Pancreas (tissue), 10 donors: ENCODE measurements around the gene CNTROB. TPM values are rescaled to one million over a fixed set of nuclear protein-coding genes. Genes with fewer than 3 reads are reported as not detected.
A peak's percentile ranks its signal among the peaks of the same experiment; 100 is the strongest.

ENCODE experiments used
- ATAC-seq, 4 donors: fragments of 200-7000 bp; cut with Tn5 transposase; one replicate each; pipeline versions ENCODE4 v1.8.0 to v1.9.1; 2020; ENCODE audit warnings: mild to moderate bottlenecking in 4 of 4, moderate library complexity in 4 of 4
- DNase-seq, 6 donors: peaks; one replicate each; pipeline ENCODE4 v3.0.0-alpha.2; 2020
- FAIRE-seq: peaks from 2 replicates; lab custom pipeline; 2012; peaks lifted over from hg19 to GRCh38; lab: Jason Lieb, UNC
- H3K27ac ChIP-seq, 4 donors: fragments of 200-600 bp; sonication (generic); 1 replicate in 3 of 4; 2 replicates in 1 of 4; pipeline versions ENCODE4 v1.5.0 to v1.8.0; 2020
- H3K27me3 ChIP-seq, 4 donors: fragments of 200-600 bp; one replicate each; pipeline ENCODE4 v1.8.0; 2021
- H3K36me3 ChIP-seq, 3 donors: fragments of 200-600 bp; sonication (generic) in 1 of 3; one replicate each; pipeline versions ENCODE4 v1.5.0 to v1.8.0; 2020 to 2021
- H3K4me1 ChIP-seq, 3 donors: fragments of 200-600 bp; one replicate each; pipeline ENCODE4 v1.8.0; 2021
- H3K4me3 ChIP-seq, 4 donors: fragments of 200-600 bp; sonication (generic) in 2 of 4; one replicate each; pipeline versions ENCODE4 v1.5.0 to v1.8.0; 2020 to 2021
- H3K9me3 ChIP-seq, 4 donors: fragments of 200-600 bp; one replicate each; pipeline ENCODE4 v1.8.0; 2021
- WGBS, 2 donors: extraction: QIAGEN DNeasy Blood & Tissue Kit; methylation state at CpG; one replicate each; pipeline ENCODE4 v1.1.7; 2013; 5-methylcytosine and 5-hydroxymethylcytosine counted together
- intact Hi-C, 3 donors: fragments of 100-400 bp; cut with DNase I; formaldehyde crosslinking; loops; one replicate each; pipeline versions ENCODE4 v1.11.1 to v1.14.2; 2022
- polyA plus RNA-seq, 2 donors: library from polyadenylated mRNA; stranded (reverse); fragments of 200-250 nt; gene quantifications; one replicate each; pipeline ENCODE4 v1.2.3, GENCODE V29; 2013
- total RNA-seq, 6 donors: library from RNA; stranded (reverse); fragmentation: NEBNext Ultra II Directional in 4 of 6; extraction: Animal tissue kit (Norgen Biotek cat#: 25700) in 4 of 6; gene quantifications; one replicate each; pipeline versions ENCODE4 v1.2.1 to v1.2.4, GENCODE V29; 2021 to 2023
- TF ChIP-seq, protein P1 (sequence below), 4 donors: fragments of 200-600 bp; sonication (generic) in 3 of 4; IDR thresholded peaks; one replicate each; pipeline versions ENCODE4 v1.5.0 to v1.8.0; 2021; ENCODE audit warnings: antibody characterized with exemption in 4 of 4
- donor health status: healthy with polysubstance abuse.
- donor health status: DM: no; HTN: no; CAD: no; lungs with moderate emphysema.
- donor health status: DM: no; HTN: no; CAD: no.
- donor health status: control.
- donor health status: control.
- donor health status: Bipolar disorder and iron deficiency.
- donor health status: DM: yes; HTN: yes; CAD: no.
- donor health status: DM: no; HTN: no; CAD: no.
- donor health status: DM: no; HTN: no; CAD: no.
- donor health status: DM: yes; HTN: yes; CAD: no.

Gene CNTROB
- total and polyA plus RNA-seq, 8 donors = 5.8 to 46.1 (median 9.9) TPM

DNA sequence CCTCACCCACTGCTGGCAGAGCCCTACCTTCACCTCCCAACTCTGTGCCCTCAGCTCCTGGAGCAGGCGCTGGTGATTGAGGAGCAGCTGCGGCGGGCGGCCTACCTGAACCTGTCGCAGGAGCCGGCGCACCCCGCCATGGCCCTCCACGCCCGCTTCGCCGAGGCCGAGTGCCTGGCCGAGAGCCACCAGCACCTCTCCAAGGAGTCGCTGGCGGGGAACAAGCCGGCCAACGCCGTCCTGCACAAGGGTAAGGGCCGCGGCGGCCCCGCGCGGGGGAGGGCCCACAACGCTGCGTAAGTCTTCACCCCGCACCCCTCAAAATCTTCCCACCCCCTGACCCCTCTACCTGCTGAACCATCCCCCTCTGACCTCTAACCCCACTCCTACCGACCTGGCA lies 22.9 kb upstream of the CNTROB start:
- ATAC-seq (no peak), FAIRE-seq (no peak), DNase-seq (peak in 1 of 6 donors; percentile 69)
- Histone ChIP-seq H3K4me3 (no peak overlapping the region), H3K4me1 (no peaks in the 10 kb centered on the region), H3K9me3 (no peaks in the 10 kb centered on the region), H3K27me3 (no peaks in the 10 kb centered on the region), H3K36me3 (peaks cover 0 to 62% (median 18%) of the 10 kb centered on the region in 3 donors), H3K27ac (no peak overlapping the region)
- TF ChIP-seq, protein P1, sequence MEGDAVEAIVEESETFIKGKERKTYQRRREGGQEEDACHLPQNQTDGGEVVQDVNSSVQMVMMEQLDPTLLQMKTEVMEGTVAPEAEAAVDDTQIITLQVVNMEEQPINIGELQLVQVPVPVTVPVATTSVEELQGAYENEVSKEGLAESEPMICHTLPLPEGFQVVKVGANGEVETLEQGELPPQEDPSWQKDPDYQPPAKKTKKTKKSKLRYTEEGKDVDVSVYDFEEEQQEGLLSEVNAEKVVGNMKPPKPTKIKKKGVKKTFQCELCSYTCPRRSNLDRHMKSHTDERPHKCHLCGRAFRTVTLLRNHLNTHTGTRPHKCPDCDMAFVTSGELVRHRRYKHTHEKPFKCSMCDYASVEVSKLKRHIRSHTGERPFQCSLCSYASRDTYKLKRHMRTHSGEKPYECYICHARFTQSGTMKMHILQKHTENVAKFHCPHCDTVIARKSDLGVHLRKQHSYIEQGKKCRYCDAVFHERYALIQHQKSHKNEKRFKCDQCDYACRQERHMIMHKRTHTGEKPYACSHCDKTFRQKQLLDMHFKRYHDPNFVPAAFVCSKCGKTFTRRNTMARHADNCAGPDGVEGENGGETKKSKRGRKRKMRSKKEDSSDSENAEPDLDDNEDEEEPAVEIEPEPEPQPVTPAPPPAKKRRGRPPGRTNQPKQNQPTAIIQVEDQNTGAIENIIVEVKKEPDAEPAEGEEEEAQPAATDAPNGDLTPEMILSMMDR (IDR thresholded peaks at IDR 0.05) = no peak
- WGBS, 2 donors = 94 to 97% methylated on average over 27 to 29 of the region's 29 CpGs
- intact Hi-C loops = no loop called here

DNA sequence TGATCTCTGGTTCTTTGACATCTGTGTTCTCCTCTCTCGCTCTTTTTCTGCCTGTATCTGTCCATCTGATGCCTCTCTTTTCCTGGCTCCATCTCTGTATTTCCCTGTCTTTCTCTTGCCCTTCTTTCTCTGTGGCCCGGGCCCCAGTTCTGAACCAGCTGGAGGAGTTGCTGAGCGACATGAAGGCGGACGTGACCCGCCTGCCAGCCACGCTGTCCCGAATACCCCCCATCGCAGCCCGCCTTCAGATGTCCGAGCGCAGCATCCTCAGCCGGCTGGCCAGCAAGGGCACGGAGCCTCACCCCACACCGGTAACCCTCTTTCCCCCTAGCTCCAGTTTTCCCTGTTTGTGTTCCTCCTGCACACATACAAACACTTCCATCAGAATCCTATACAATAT lies 21.7 kb upstream of the CNTROB start:
- TF ChIP-seq, protein P1 (IDR thresholded peaks at IDR 0.05) = no peak
- no peak for FAIRE-seq
- intact Hi-C loops = loop anchor here in 2 of 3 donors (5.0 kb wide), 2 partner anchors 77 to 82 kb away; no protein-coding TSS in a partner anchor

DNA sequence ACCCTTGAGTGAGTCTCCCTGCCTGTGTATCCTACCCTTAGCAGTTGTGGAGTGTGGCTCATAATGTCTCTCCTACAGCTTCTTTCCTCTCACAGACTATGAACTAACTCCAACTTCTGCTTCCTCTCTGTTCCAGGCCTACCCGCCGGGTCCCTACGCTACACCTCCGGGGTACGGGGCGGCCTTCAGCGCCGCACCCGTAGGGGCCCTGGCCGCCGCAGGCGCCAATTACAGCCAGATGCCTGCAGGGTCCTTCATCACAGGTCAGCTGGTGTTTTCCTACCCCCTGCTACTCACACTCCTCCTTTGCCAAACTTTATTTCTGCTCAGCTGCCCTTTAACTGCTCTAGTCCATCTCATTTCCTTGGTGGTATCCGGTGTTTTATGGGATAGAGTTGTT lies 21.3 kb upstream of the CNTROB start:
- FAIRE-seq = no peak
- Histone ChIP-seq H3K4me3 (no peak overlapping the region), H3K36me3 (peaks cover 0 to 50% (median 12%) of the 10 kb centered on the region in 3 donors), H3K27ac (no peak overlapping the region), H3K27me3 (no peaks in the 10 kb centered on the region), H3K9me3 (no peaks in the 10 kb centered on the region), H3K4me1 (peaks cover 0 to 10% (median 6%) of the 10 kb centered on the region in 3 donors)
- no peak for ATAC-seq
- TF ChIP-seq, protein P1 (IDR thresholded peaks at IDR 0.05) = no peak
- WGBS, 2 donors = 91 to 97% methylated on average over 13 of the region's 13 CpGs
- intact Hi-C loops = loop anchor here in 2 of 3 donors (5.0 kb wide), 2 partner anchors 77 to 82 kb away; no protein-coding TSS in a partner anchor
- no peak for DNase-seq

More for the DNA sequence above, 21.7 kb upstream of the CNTROB start:
- WGBS, 2 donors = 94 to 96% methylated on average over 15 of the region's 15 CpGs
- H3K36me3 ChIP-seq = peaks cover 0 to 50% (median 12%) of the 10 kb centered on the region in 3 donors
- H3K27me3 ChIP-seq = no peaks in the 10 kb centered on the region
- H3K4me1 ChIP-seq = peaks cover 0 to 9% (median 6%) of the 10 kb centered on the region in 3 donors
- H3K27ac ChIP-seq = no peak overlapping the region
- ATAC-seq (no peak), DNase-seq (no peak)
- H3K9me3 ChIP-seq = no peaks in the 10 kb centered on the region
- H3K4me3 ChIP-seq = no peak overlapping the region

DNA sequence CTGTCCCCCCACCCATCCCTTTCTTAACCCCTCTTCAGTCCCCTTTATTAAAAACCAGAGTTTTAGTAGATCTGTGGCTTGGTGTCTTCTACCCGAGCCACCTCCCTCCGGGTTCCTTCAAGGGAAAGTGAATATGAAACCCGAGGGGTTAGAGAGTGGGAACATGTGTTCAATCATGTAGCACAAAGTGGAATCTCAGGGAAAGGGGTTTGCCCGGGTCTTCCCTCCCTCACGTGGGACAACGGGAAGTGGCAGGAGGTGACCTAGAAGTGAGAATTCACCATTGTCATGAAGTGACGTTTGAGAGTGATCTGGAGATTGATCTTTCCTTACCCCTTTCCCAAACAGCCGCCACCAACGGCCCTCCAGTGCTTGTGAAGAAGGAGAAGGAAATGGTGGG lies 20.9 kb upstream of the CNTROB start:
- H3K27ac ChIP-seq = no peak overlapping the region
- H3K4me3 ChIP-seq = no peak overlapping the region
- WGBS, 2 donors = 79 to 84% methylated on average over 9 of the region's 9 CpGs
- ATAC-seq = no peak
- FAIRE-seq = no peak
- no peak for DNase-seq
- H3K36me3 ChIP-seq = peaks cover 0 to 48% (median 12%) of the 10 kb centered on the region in 3 donors
- intact Hi-C loops = loop anchor here in 2 of 3 donors (5.0 kb wide), 2 partner anchors 76 to 81 kb away; no protein-coding TSS in a partner anchor
- H3K4me1 ChIP-seq = peaks cover 0 to 11% (median 6%) of the 10 kb centered on the region in 3 donors
- H3K9me3 ChIP-seq = no peaks in the 10 kb centered on the region
- H3K27me3 ChIP-seq = no peaks in the 10 kb centered on the region
- TF ChIP-seq, protein P1 (IDR thresholded peaks at IDR 0.05) = no peak

DNA sequence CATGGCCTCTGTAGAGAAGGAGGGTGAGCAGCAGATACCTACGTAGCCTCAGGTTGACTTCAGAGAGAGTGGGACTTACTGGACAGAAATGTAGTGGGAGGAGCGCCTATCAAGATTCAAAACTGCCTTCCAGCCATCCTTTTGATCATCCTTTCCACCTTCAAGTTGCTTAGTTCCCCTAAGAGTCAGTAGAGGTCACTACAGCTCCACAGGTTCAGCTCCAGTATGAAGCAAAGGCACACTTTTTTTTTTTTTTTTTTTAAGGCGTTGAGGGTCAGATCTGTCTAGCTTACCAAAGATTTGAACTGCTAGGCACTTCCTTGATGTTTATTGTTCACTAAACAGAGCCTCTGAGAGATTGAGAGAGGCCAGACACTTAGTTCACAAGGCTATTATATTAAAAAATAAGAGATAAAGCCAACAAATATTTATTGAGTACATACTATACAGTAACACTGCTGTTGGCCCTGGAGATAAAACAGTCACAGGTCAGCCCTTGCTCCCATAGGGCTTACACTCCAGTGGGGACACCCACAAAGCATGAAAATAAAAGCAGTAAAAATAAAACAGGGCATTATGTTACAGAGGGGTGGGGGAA lies 19.0 kb upstream of the CNTROB start:
- intact Hi-C loops = loop anchor here in 2 of 3 donors (5.0 kb wide), 2 partner anchors 74 to 79 kb away; no protein-coding TSS in a partner anchor
- WGBS, 2 donors = 38 to 43% methylated on average over 3 of the region's 3 CpGs
- FAIRE-seq = peak; percentile 61
- peak in 1 of 6 donors; percentile 43 for DNase-seq
- ATAC-seq = peak; percentile 29 to 52 (median 47)
- Histone ChIP-seq H3K4me3 (no peak overlapping the region), H3K36me3 (peaks cover 0 to 29% (median 12%) of the 10 kb centered on the region in 3 donors), H3K9me3 (no peaks in the 10 kb centered on the region), H3K4me1 (peaks cover 0 to 15% (median 6%) of the 10 kb centered on the region in 3 donors), H3K27me3 (no peaks in the 10 kb centered on the region), H3K27ac (peak overlapping the region in 1 of 4 donors; percentile 44)
- TF ChIP-seq, protein P1 (IDR thresholded peaks at IDR 0.05) = peak; percentile 34 to 56 (median 47)
